Tibial nerve (tissue), 4 donors: Measurements from ENCODE around the gene RERG. TPM values are rescaled to one million over a fixed set of nuclear protein-coding genes. Genes with fewer than 3 reads are reported as not detected.
A peak's percentile ranks its signal among the peaks of the same experiment; 100 is the strongest.

Experiments
- DNase-seq, 2 donors: peaks; one replicate each; pipeline ENCODE4 v3.0.0-alpha.2; 2019; ENCODE audit warnings: low spot score in 2 of 2
- H3K27ac ChIP-seq, 4 donors: fragments of 200-600 bp; sonication (generic) in 3 of 4; one replicate each; pipeline ENCODE4 v1.5.1; 2017 to 2019; ENCODE audit warnings: mild to moderate bottlenecking in 1 of 4
- H3K27me3 ChIP-seq, 2 donors: fragments of 200-600 bp; sonication (generic) in 1 of 2; one replicate each; pipeline versions ENCODE4 v1.5.1 to v1.6.0; 2017 to 2019
- H3K36me3 ChIP-seq, 3 donors: fragments of 200-600 bp; sonication (generic); one replicate each; pipeline ENCODE4 v1.5.1; 2018 to 2019
- H3K4me1 ChIP-seq, 4 donors: fragments of 200-600 bp; sonication (generic) in 3 of 4; one replicate each; pipeline ENCODE4 v1.5.1; 2017 to 2019
- H3K4me3 ChIP-seq, 4 donors: fragments of 200-600 bp; sonication (generic) in 3 of 4; one replicate each; pipeline ENCODE4 v1.5.1; 2017 to 2019; ENCODE audit warnings: mild to moderate bottlenecking in 1 of 4, moderate library complexity in 1 of 4
- H3K9me3 ChIP-seq, 4 donors: fragments of 200-600 bp; sonication (generic) in 3 of 4; one replicate each; pipeline ENCODE4 v1.5.1; 2017 to 2019
- CTCF ChIP-seq, 5 experiments: fragments of 200-600 bp in 3 of 5; fragments of 450-650 bp in 2 of 5; sonication (generic) in 3 of 5; IDR thresholded peaks; one replicate each; pipeline ENCODE4 v1.5.1; 2016 to 2019; ENCODE audit warnings: antibody characterized with exemption in 5 of 5, mild to moderate bottlenecking in 3 of 5, moderate library complexity in 2 of 5
- EP300 ChIP-seq, 2 donors: sonication (generic); formaldehyde crosslinking; IDR thresholded peaks; one replicate each; pipeline ENCODE4 v1.6.1; 2017; ENCODE audit warnings: antibody characterized with exemption in 2 of 2, mild to moderate bottlenecking in 1 of 2
- POLR2A ChIP-seq, 2 donors: fragments of 450-650 bp; IDR thresholded peaks; one replicate each; pipeline ENCODE4 v1.6.1; 2017; ENCODE audit warnings: antibody characterized with exemption in 2 of 2, mild to moderate bottlenecking in 2 of 2, moderate library complexity in 2 of 2
- WGBS, 2 donors: methylation state at CpG; one replicate each; pipeline ENCODE4 v1.1.5; 2018; 5-methylcytosine and 5-hydroxymethylcytosine counted together
- total RNA-seq, 4 donors: library from RNA; depleted of rRNA; stranded (reverse); fragments of >200 nt; gene quantifications; one replicate each; pipeline ENCODE4 v1.1.0, GENCODE V29; 2016

Gene RERG
- total RNA-seq, 4 donors from 2014 or later: 25.5 to 42.8 (median 31.5) TPM

GRCh38 chr12:15192720-15193119 lies 28.5 kb downstream of the RERG start:
- Histone ChIP-seq H3K36me3 (no peaks in the 10 kb centered on the region), H3K4me3 (no peak overlapping the region), H3K27me3 (no peaks in the 10 kb centered on the region), H3K27ac (peak overlapping the region in 1 of 4 donors; percentile 21), H3K9me3 (no peaks in the 10 kb centered on the region), H3K4me1 (peaks cover 0 to 42% (median 8%) of the 10 kb centered on the region in 4 donors)
- TF ChIP-seq POLR2A (IDR thresholded peaks at IDR 0.05) (no peak), EP300 (IDR thresholded peaks at IDR 0.05) (no peak), CTCF (IDR thresholded peaks at IDR 0.05) (no peak)
- 88 to 92% methylated on average over 3 of the region's 3 CpGs for WGBS, 2 donors
- DNase-seq: no peak

- peaks cover 0 to 21% (median 0%) of the 10 kb centered on the region in 4 donors for H3K4me1 ChIP-seq
- WGBS, 2 donors: 82 to 88% methylated on average over 3 of the region's 3 CpGs
- H3K27me3 ChIP-seq: no peaks in the 10 kb centered on the region
- TF ChIP-seq CTCF (IDR thresholded peaks at IDR 0.05) (no peak), POLR2A (IDR thresholded peaks at IDR 0.05) (no peak), EP300 (IDR thresholded peaks at IDR 0.05) (no peak)
- H3K36me3 ChIP-seq: no peaks in the 10 kb centered on the region
- DNase-seq: no peak
- H3K9me3 ChIP-seq: no peaks in the 10 kb centered on the region
- peak overlapping the region in 1 of 4 donors; percentile 13 for H3K27ac ChIP-seq
- H3K4me3 ChIP-seq: no peak overlapping the region
Observed at GRCh38 chr12:15188127-15188526, 33.1 kb downstream of the RERG start.

GRCh38 chr12:15186597-15186996 lies 34.6 kb downstream of the RERG start:
- DNase-seq: no peak
- 27 to 32% methylated on average over 1 of the region's 1 CpG for WGBS, 2 donors
- no peaks in the 10 kb centered on the region for H3K27me3 ChIP-seq

GRCh38 chr12:15184484-15184883 lies 36.7 kb downstream of the RERG start:
- Histone ChIP-seq H3K27ac (no peak overlapping the region), H3K27me3 (no peaks in the 10 kb centered on the region), H3K4me1 (peaks cover 0 to 47% (median 3%) of the 10 kb centered on the region in 4 donors), H3K36me3 (no peaks in the 10 kb centered on the region), H3K9me3 (no peaks in the 10 kb centered on the region), H3K4me3 (no peak overlapping the region)
- TF ChIP-seq POLR2A (IDR thresholded peaks at IDR 0.05) (no peak), CTCF (IDR thresholded peaks at IDR 0.05) (no peak), EP300 (IDR thresholded peaks at IDR 0.05) (no peak)
- DNase-seq: no peak
- WGBS, 2 donors: 78 to 82% methylated on average over 4 of the region's 4 CpGs

More at GRCh38 chr12:15186597-15186996, 34.6 kb downstream of the RERG start:
- H3K36me3 ChIP-seq: no peaks in the 10 kb centered on the region
- H3K9me3 ChIP-seq: no peaks in the 10 kb centered on the region
- TF ChIP-seq POLR2A (IDR thresholded peaks at IDR 0.05) (no peak), CTCF (IDR thresholded peaks at IDR 0.05) (no peak), EP300 (IDR thresholded peaks at IDR 0.05) (no peak)
- H3K27ac ChIP-seq: no peak overlapping the region
- H3K4me1 ChIP-seq: peaks cover 0 to 27% (median 0%) of the 10 kb centered on the region in 4 donors
- no peak overlapping the region for H3K4me3 ChIP-seq

GRCh38 chr12:15183821-15184220 lies 37.4 kb downstream of the RERG start:
- H3K27me3 ChIP-seq: no peaks in the 10 kb centered on the region
- H3K4me1 ChIP-seq: peaks cover 0 to 47% (median 3%) of the 10 kb centered on the region in 4 donors
- H3K9me3 ChIP-seq: no peaks in the 10 kb centered on the region
- no peak overlapping the region for H3K27ac ChIP-seq
- TF ChIP-seq CTCF (IDR thresholded peaks at IDR 0.05): no peak
- no peaks in the 10 kb centered on the region for H3K36me3 ChIP-seq
- no peak for DNase-seq
- 87 to 89% methylated on average over 5 of the region's 5 CpGs for WGBS, 2 donors
- H3K4me3 ChIP-seq: no peak overlapping the region
